ENCODE results near the gene SYN1. TPM values are rescaled to one million over a fixed set of nuclear protein-coding genes. Genes with fewer than 3 reads are reported as not detected.

SYN1 gene
- polyA plus RNA-seq, 1 of the 3 experiments (the other 2 are of a cell fraction) = 0.08 TPM

DNA sequence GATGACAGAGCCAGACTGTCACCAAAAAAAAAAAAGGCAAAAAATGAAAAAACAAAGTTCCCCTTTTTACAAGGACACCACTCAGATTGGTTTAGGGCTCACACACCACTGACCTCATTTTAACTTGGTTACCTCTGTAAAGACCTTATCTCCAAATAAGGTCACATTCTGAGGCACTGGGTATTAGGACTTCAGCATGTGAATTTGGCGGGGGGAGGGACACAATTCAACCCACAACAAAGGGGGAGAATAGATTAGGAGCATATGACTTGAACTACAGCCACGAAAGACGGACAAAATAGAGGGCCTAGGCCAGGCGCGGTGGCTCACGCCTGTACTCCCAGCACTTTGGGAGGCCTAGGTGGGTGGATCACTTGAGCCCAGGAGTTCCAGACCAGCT is 89.6 kb downstream of the SYN1 start:
- no peaks in the 10 kb centered on the region for H3K36me3 ChIP-seq (replicated peaks in 1 of 2; ENCODE audit: control insufficient read depth in 1 of 2, insufficient read depth in 2 of 2, low read length in 1 of 2)
- H3K27ac ChIP-seq (ENCODE audit: low read depth in 2 of 2, low read length in 1 of 2) = no peak overlapping the region
- WGBS (ENCODE audit: low lambda C conversion rate) = 51% methylated on average over 6 of the region's 6 CpGs
- CTCF ChIA-PET = no interaction called here
- H3K79me2 ChIP-seq (ENCODE audit: insufficient read depth) = no peaks in the 10 kb centered on the region
- H2AFZ ChIP-seq (ENCODE audit: low read depth) = no peak overlapping the region
- no peaks in the 10 kb centered on the region for H3K9me3 ChIP-seq
- no peak overlapping the region for H3K9ac ChIP-seq
- H4K20me1 ChIP-seq (ENCODE audit: insufficient read depth) = no peaks in the 10 kb centered on the region
- H3K27me3 ChIP-seq (ENCODE audit: insufficient read depth) = no peaks in the 10 kb centered on the region; the same call in 1 of the 2 replicates
- H3K9me2 ChIP-seq = no peaks in the 10 kb centered on the region
- TF ChIP-seq FOXM1 (IDR thresholded peaks at IDR 0.05; ENCODE audit: low read depth) (no peak), POLR2AphosphoS5 (IDR thresholded peaks at IDR 0.05; ENCODE audit: low read depth, low read length) (no peak), RXRA (IDR thresholded peaks at IDR 0.05; ENCODE audit: borderline replicate concordance, low read depth) (no peak), GABPA (IDR thresholded peaks at IDR 0.05; ENCODE audit: low read depth) (no peak), MXI1 (IDR thresholded peaks at IDR 0.05; ENCODE audit: low read depth, low read length) (no peak), CHD2 (IDR thresholded peaks at IDR 0.05; ENCODE audit: low read length, partially characterized antibody) (no peak), RAD21 (IDR thresholded peaks at IDR 0.05; ENCODE audit: low read length) (no peak)
- TF ChIP-seq, protein P1, sequence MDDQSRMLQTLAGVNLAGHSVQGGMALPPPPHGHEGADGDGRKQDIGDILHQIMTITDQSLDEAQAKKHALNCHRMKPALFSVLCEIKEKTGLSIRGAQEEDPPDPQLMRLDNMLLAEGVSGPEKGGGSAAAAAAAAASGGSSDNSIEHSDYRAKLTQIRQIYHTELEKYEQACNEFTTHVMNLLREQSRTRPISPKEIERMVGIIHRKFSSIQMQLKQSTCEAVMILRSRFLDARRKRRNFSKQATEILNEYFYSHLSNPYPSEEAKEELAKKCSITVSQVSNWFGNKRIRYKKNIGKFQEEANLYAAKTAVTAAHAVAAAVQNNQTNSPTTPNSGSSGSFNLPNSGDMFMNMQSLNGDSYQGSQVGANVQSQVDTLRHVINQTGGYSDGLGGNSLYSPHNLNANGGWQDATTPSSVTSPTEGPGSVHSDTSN (IDR thresholded peaks at IDR 0.05) = no peak
- TF ChIP-seq, protein P2, sequence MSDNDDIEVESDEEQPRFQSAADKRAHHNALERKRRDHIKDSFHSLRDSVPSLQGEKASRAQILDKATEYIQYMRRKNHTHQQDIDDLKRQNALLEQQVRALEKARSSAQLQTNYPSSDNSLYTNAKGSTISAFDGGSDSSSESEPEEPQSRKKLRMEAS (IDR thresholded peaks at IDR 0.05; ENCODE audit: low read depth) = no peak
- TF ChIP-seq, protein P3, sequence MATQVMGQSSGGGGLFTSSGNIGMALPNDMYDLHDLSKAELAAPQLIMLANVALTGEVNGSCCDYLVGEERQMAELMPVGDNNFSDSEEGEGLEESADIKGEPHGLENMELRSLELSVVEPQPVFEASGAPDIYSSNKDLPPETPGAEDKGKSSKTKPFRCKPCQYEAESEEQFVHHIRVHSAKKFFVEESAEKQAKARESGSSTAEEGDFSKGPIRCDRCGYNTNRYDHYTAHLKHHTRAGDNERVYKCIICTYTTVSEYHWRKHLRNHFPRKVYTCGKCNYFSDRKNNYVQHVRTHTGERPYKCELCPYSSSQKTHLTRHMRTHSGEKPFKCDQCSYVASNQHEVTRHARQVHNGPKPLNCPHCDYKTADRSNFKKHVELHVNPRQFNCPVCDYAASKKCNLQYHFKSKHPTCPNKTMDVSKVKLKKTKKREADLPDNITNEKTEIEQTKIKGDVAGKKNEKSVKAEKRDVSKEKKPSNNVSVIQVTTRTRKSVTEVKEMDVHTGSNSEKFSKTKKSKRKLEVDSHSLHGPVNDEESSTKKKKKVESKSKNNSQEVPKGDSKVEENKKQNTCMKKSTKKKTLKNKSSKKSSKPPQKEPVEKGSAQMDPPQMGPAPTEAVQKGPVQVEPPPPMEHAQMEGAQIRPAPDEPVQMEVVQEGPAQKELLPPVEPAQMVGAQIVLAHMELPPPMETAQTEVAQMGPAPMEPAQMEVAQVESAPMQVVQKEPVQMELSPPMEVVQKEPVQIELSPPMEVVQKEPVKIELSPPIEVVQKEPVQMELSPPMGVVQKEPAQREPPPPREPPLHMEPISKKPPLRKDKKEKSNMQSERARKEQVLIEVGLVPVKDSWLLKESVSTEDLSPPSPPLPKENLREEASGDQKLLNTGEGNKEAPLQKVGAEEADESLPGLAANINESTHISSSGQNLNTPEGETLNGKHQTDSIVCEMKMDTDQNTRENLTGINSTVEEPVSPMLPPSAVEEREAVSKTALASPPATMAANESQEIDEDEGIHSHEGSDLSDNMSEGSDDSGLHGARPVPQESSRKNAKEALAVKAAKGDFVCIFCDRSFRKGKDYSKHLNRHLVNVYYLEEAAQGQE (IDR thresholded peaks at IDR 0.05; ENCODE audit: low read depth, low read length) = no peak
- POLR2A ChIA-PET = no interaction called here
- H3K4me2 ChIP-seq = no peak overlapping the region
- no peak for DNase-seq
- H3F3A ChIP-seq (replicated peaks; ENCODE audit: insufficient read depth) = no peaks in the 10 kb centered on the region
- no peaks in the 10 kb centered on the region for H3K4me1 ChIP-seq (ENCODE audit: control insufficient read depth in 1 of 2, insufficient read depth in 2 of 2, low read depth in 1 of 2, low read length in 1 of 2)
- no peak overlapping the region for H3K4me3 ChIP-seq (ENCODE audit: low read depth in 2 of 2, low read length in 1 of 2)

DNA sequence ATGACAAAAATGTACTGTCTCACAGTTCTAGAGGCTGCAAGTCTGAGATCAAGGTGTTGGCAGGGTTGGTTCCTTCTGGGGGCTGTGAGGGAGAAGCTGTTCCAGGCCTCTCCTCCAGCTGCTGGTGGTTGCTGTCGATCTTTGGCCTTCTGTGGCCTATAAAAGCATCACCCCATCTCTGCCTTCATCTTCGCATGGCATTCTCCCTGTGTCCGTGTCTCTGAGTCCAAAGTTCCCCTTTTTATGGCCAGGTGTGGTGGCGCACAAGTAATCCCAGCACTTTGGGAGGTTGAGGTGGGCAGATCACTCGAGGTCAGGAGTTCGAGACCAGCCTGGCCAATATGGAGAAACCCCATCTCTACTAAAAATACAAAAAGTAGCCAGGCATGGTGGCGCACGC is 90.1 kb downstream of the SYN1 start:
- H3K4me1 ChIP-seq (ENCODE audit: control insufficient read depth in 1 of 2, insufficient read depth in 2 of 2, low read depth in 1 of 2, low read length in 1 of 2) = no peaks in the 10 kb centered on the region
- H3K27ac ChIP-seq (ENCODE audit: low read depth in 2 of 2, low read length in 1 of 2) = no peak overlapping the region
- H3K9me2 ChIP-seq = no peaks in the 10 kb centered on the region
- H2AFZ ChIP-seq (ENCODE audit: low read depth) = no peak overlapping the region
- no peaks in the 10 kb centered on the region for H3K36me3 ChIP-seq (replicated peaks in 1 of 2; ENCODE audit: control insufficient read depth in 1 of 2, insufficient read depth in 2 of 2, low read length in 1 of 2)
- H3K4me2 ChIP-seq = no peak overlapping the region
- WGBS (ENCODE audit: low lambda C conversion rate) = 48% methylated on average over 8 of the region's 8 CpGs
- no peaks in the 10 kb centered on the region for H4K20me1 ChIP-seq (ENCODE audit: insufficient read depth)
- no peaks in the 10 kb centered on the region for H3K9me3 ChIP-seq
- no peak overlapping the region for H3K4me3 ChIP-seq (ENCODE audit: low read depth in 2 of 2, low read length in 1 of 2)
- ChIA-PET POLR2A (no interaction called here), CTCF (no interaction called here)
- H3K27me3 ChIP-seq (ENCODE audit: insufficient read depth) = no peaks in the 10 kb centered on the region; the same call in 1 of the 2 replicates
- no peak overlapping the region for H3K9ac ChIP-seq
- no peaks in the 10 kb centered on the region for H3K79me2 ChIP-seq (ENCODE audit: insufficient read depth)
- DNase-seq = no peak
- no peaks in the 10 kb centered on the region for H3F3A ChIP-seq (replicated peaks; ENCODE audit: insufficient read depth)
- TF ChIP-seq, protein P2 (IDR thresholded peaks at IDR 0.05; ENCODE audit: low read depth) = no peak
- TF ChIP-seq FOXJ3 (CRISPR knock-in tag; IDR thresholded peaks at IDR 0.05) (no peak), EZH2phosphoT487 (IDR thresholded peaks at IDR 0.05; ENCODE audit: borderline replicate concordance, low read depth) (no peak), JUND (IDR thresholded peaks at IDR 0.05) (no peak), RFX5 (IDR thresholded peaks at IDR 0.05; ENCODE audit: low read length) (no peak), RAD21 (IDR thresholded peaks at IDR 0.05; ENCODE audit: low read length) (no peak), ELF1 (IDR thresholded peaks at IDR 0.05) (no peak), EP300 (IDR thresholded peaks at IDR 0.05; ENCODE audit: borderline replicate concordance in 1 of 2, low read depth in 1 of 2, low read length in 1 of 2) (no peak), GATA2 (CRISPR knock-in tag; IDR thresholded peaks at IDR 0.05) (no peak), MXI1 (IDR thresholded peaks at IDR 0.05; ENCODE audit: low read depth, low read length) (no peak), NRF1 (IDR thresholded peaks at IDR 0.05; ENCODE audit: low read depth, low read length) (no peak), TEAD4 (IDR thresholded peaks at IDR 0.05; ENCODE audit: borderline replicate concordance, insufficient read depth) (no peak), TAF1 (IDR thresholded peaks at IDR 0.05; ENCODE audit: borderline replicate concordance, low read depth, low read length) (no peak)
- TF ChIP-seq, protein P4, sequence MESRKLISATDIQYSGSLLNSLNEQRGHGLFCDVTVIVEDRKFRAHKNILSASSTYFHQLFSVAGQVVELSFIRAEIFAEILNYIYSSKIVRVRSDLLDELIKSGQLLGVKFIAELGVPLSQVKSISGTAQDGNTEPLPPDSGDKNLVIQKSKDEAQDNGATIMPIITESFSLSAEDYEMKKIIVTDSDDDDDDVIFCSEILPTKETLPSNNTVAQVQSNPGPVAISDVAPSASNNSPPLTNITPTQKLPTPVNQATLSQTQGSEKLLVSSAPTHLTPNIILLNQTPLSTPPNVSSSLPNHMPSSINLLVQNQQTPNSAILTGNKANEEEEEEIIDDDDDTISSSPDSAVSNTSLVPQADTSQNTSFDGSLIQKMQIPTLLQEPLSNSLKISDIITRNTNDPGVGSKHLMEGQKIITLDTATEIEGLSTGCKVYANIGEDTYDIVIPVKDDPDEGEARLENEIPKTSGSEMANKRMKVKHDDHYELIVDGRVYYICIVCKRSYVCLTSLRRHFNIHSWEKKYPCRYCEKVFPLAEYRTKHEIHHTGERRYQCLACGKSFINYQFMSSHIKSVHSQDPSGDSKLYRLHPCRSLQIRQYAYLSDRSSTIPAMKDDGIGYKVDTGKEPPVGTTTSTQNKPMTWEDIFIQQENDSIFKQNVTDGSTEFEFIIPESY (IDR thresholded peaks at IDR 0.05; ENCODE audit: borderline replicate concordance, low read depth) = no peak
- TF ChIP-seq, protein P1 (IDR thresholded peaks at IDR 0.05) = no peak
